Activated T-helper 9 cell treated with anti-CD3 and anti-CD28 coated beads, Interleukin-2, amount 50 U/mL, for 16 hours (primary cell): ENCODE results near the gene ZCCHC4.

Experiments used
- DNase-seq: peaks from one replicate; pipeline ENCODE4 v3.0.0-alpha.2; 2020; ENCODE audit warnings: low read depth

The ZCCHC4 gene

DNA sequence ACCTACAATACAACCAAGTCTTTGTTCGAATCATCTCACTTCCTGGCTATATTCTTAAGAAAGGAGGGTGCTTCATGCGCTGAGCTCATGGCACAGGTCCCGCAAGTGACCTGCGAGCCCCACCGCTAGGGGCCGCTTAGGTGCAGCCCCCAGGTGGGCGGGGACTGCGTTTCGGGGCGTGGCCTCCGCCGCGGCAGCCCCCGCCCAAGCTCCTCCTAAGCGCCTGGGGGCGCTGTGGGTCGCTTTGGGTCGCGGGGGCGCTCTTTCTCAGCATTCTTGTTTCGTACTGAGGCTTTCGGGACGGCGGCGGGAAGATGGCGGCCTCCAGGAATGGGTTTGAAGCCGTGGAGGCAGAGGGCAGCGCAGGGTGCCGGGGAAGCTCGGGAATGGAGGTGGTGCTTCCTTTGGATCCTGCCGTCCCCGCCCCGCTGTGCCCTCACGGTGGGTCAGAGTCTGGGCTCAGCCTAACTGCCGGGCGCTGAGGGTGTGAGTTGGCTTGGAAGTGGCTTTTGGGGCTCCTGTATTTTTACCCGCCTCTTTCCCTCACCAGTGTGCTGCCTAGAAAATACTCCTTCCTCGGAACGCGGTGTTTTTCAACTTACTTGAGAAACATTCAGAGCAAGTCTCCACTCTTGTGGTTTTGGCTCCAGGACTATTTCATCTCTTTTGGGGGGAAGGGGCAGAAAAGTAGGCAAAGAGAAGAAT lies at the start of gene ZCCHC4:
Gene ZCCHC4 (plus strand): TSS at position 279 of the 705 bp plus-strand sequence. CDS start 36 bp downstream, at position 315.
- peak; percentile 86 for DNase-seq

GRCh38 chr4:25271866-25272265 lies 40.7 kb upstream of the ZCCHC4 start:
- no peak for DNase-seq

GRCh38 chr4:25280210-25280609 lies 32.4 kb upstream of the ZCCHC4 start:
- DNase-seq: no peak

DNA sequence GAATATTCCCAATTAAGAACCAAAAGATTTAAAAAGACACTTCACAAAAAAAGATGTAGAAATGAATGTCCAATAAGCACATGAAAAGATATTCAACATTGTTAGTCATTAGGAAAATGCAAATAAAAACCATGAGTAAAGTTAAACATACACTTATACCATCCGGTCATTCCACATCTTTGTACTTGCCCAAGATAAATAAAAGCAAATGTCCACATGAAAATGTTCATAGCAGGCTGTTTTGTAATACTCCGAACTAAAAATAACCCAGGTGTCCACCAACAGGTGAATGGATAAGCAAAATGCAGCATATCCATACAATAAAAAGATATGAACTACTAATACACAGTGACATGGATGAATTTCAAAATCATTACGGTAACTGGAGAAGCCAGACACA lies 28.6 kb upstream of the ZCCHC4 start:
- no peak for DNase-seq

DNA sequence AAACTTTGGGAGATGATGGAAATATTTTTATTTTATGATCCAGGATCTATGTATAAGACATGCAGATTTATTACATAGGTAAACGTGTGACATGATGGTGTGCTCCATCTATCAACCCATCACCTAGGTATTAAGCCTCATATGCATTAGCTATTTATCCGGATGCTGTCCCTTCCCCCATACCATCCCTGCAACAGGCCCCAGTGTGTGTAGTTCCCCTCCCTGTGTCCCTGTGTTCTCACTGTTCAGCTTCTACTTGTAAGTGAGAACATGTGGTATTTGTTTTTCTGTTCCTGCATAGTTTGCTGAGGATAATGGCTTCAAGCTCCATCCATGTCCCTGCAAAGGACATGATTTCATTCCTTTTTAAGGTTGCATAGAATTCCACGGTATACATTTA lies 28.1 kb upstream of the ZCCHC4 start:
- DNase-seq: no peak

DNA sequence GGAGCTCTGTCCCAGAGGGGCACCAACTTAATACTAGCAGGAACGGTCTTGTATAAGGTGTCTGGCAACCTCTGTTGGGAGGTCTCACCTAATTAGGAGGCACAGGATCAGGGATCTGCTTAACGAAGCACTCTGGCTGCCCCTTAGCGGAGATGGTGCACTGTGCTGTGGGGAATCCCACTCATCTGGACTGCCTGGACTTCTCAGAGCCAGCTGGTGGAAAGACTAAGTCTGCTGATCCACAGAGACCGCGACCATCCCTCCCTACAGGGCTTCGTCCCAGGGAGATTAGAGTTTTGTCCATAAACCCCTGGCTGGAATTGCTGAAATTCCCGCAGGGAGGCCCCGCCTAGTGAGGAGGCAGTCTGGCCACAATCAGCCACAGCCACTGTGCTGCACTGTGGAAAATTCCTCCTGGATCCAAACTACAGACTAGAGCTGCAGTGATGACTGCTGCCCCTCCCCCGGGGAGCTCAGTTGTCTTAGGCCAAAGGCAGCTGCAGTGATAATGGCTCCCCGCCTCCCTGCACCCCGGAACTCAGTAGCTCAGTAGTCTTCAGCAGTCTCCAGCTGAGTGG lies 22.0 kb upstream of the ZCCHC4 start:
- DNase-seq: no peak

- no peak for DNase-seq
Observed at GRCh38 chr4:25291158-25291733, 21.3 kb upstream of the ZCCHC4 start.

DNA sequence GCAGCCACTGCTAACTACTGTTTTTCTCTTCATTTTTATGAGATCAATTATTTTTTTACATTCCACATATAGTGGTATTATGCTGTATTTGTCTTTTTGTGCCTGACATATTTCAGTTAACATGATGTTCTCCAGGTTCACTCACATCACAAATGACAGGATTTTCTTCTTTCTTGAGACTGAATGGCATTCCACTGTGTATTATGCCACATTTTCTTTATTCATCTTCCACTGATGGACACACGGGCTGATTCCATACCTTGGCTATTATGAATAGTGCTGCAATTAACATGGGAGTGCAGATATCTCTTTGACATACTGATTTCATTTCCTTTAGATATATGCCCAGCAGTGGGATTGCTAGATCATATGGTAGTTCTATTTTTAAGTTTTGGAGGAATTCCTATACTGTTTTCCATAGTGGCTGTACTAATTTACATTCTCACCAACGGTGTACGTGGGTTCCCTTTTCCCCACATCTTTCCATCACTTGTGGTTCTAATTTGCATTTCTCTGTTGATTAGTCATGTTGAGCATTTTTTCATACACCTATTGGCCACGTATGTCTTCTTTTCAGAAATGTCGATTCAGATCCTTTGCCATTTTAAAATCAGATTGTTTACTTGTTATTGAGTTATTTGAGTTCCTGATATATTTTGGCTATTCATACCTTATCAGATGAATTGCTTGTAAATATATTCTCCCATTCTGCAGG lies 14.9 kb upstream of the ZCCHC4 start:
- no peak for DNase-seq

GRCh38 chr4:25299476-25300203 lies 12.9 kb upstream of the ZCCHC4 start:
- DNase-seq: no peak

DNA sequence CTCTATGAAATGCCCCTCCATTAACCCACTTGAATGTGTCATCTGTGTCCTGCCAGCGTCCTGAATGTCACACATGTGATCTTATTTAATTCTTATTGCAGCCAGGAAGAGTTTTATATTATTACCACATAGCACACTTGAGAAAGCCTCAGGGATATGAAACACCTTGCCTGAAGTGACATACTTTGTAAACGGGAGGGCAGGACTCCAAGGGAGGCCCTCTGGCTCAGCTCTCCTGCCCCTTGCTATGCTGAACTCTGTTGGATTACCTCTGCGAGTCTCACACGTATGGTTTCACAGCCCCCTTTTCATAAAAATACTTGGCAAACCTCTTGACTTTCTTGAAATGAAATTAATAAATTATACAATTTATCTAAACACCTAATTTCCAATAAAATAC lies 11.1 kb upstream of the ZCCHC4 start:
- no peak for DNase-seq

GRCh38 chr4:25302626-25303025 lies 9.9 kb upstream of the ZCCHC4 start:
- DNase-seq: no peak

DNA sequence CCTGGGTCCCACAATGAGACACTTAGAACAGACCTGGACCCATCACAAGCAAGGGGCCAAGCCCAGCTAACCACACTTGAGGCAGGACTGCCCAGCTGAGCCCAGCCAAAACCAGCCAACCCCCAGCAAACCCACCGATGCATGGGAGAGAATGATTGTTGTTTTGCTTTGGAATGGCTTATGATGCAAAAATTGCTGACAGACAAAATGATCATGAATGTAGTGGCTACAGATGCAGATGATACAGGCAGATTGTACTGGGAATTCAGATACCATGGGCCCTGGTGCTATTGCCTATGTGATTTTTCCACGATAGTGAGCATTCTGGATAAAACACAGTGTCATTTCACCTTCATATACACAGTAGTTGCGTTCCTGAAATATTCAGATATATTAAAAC lies 9.0 kb upstream of the ZCCHC4 start:
- DNase-seq: no peak

GRCh38 chr4:25306518-25307057 lies 6.0 kb upstream of the ZCCHC4 start:
- DNase-seq: no peak

DNA sequence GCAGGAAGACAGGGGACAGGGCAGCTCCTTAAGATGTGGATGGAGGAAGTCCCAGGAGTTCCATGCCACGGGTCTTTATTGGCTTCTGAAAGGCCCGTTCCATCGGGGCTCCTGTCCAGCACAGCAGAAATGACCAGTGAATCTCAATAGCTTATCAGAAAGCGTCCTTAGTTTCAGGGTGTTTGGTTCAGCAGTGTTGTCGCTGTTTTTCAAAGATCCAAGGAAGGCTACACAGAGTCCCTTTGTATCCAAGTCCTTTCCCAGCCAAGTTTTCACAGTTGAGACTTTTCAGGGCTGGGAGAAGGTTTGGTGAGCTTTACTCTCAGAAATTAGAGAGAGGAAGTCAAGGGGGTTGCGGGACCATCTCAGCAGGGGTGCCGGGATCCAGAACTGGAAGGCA lies 5.0 kb upstream of the ZCCHC4 start:
- no peak for DNase-seq

GRCh38 chr4:25308306-25308705 lies 4.3 kb upstream of the ZCCHC4 start:
- no peak for DNase-seq

- no peak for DNase-seq
Observed at GRCh38 chr4:25308761-25309160, 3.8 kb upstream of the ZCCHC4 start.

GRCh38 chr4:25310066-25310802 lies 2.3 kb upstream of the ZCCHC4 start:
- no peak for DNase-seq

DNA sequence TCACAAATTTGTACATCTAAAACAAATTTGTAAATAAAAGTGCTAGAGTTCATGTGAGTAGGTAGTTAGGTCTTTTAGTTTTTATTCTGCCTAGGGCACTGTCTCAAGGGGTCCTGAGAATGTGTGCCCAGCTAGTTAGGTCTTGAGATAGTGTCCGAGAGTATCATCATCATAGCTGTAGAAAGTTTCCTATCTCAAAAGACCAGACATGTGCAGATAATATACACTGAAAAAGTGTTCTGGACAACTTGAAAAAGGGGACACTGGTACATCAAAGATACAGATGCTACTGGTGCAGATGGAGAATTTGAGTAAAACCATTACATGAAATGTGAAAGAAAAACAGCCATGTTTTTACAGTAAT lies 1.8 kb upstream of the ZCCHC4 start:
- DNase-seq: no peak

DNA sequence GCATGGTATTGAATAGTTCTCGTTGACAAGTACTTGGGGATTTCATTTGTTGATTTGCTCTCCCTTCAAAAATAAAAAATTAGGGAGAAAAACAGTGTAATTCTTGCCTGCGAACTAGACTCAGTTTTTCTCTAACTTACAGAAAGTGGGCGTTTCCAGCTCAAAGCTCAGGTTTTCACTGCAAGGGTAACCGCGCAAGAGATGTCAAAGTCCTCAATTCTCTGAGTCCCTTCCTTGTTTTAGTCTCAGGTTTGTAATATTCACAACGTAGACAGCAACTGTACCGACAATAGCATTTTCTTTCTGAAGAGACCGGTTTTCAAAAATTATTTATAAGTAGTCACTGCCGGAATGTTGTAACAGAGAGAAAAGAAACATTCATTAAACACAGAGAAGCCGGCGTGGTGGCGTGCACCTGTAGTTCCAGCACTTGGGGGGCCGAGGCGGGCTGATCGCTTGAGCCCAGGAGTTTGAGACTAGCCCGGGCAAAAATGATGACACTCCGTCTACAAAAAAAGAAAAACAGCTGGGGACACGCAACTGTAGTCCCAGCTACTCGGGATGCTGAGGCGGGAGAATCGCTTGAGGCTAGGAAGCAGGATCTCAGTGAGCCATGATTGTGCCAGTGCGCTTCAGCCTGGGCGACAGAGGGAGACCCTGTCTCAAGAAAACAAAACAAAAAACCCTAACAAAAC lies 774 bp downstream of the ZCCHC4 start:
- no peak for DNase-seq

DNA sequence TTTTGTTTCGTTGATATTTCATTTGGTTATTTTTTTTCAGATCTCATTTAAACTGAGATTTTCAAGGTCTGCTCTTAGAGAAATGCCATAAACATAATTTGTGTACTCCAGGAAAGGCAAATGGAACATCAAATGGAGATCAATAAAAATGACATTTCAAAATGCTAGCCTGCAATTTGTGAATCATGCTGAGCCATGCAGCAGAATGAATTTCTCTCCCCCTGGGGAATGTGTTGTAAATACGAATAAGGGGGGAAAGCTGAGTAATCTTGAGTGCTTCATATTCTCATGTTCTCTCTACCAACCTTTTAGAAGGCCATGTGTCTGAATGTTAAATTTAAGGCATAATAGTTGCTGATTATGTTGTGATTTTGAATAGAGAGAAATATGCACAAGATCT lies 7.8 kb downstream of the ZCCHC4 start:
- no peak for DNase-seq

GRCh38 chr4:25320773-25321172 lies 8.2 kb downstream of the ZCCHC4 start:
- no peak for DNase-seq
